SK-N-SH (cell line): ENCODE data around the gene SURF1. TPM values are rescaled to one million over a fixed set of nuclear protein-coding genes. Genes with fewer than 3 reads are reported as not detected.

Source experiments
- CTCF ChIA-PET: fragments of 300-600, 350-600 bp; formaldehyde crosslinking; extraction: SDS; loops from one replicate; lab custom pipeline; 2021; lab: Yijun Ruan, JAX
- POLR2A ChIA-PET: fragments of 350-600 bp; sonication (Branson Sonifier 250); formaldehyde crosslinking; extraction: SDS; loops from one replicate; lab custom pipeline; 2020; ENCODE audit warnings: antibody characterized with exemption, inconsistent platforms; lab: Yijun Ruan, JAX
- DNase-seq: peaks from one replicate; pipeline ENCODE4 v3.0.0; 2012
- H2AFZ ChIP-seq: fragments of 200-600 bp; sonication (generic); 2 replicates; pipeline ENCODE4 v1.8.1; 2016; ENCODE audit warnings: antibody characterized with exemption, mild to moderate bottlenecking, low read depth
- H3F3A ChIP-seq: fragments of 200-600 bp; sonication (generic); replicated peaks from 2 replicates; pipeline ENCODE3; 2016; ENCODE audit warnings: antibody characterized with exemption, mild to moderate bottlenecking; ENCODE audit not compliant: insufficient read depth
- H3K27ac ChIP-seq, 2 experiments: fragments of 200-500 bp in 1 of 2; fragments of 200-600 bp in 1 of 2; sonication (Bioruptor generic) in 1 of 2; sonication (generic), shearing (Covaris generic) in 1 of 2; 2 replicates each; pipeline versions ENCODE4 v1.5.1 to v1.6.1; 2014 to 2016; ENCODE audit warnings: low read depth in 2 of 2, inconsistent platforms in 1 of 2, low read length in 1 of 2, mild to moderate bottlenecking in 1 of 2, mixed read lengths in 1 of 2
- H3K27me3 ChIP-seq: fragments of 200-600 bp; sonication (generic), shearing (Covaris generic); 2 replicates; pipeline ENCODE4 v1.6.1; 2016; ENCODE audit warnings: mixed run types; ENCODE audit not compliant: insufficient read depth
- H3K36me3 ChIP-seq, 2 experiments: fragments of 200-500 bp in 1 of 2; fragments of 200-600 bp in 1 of 2; sonication (Bioruptor generic) in 1 of 2; sonication (generic) in 1 of 2; replicated peaks in 1 of 2; 2 replicates each; pipeline versions ENCODE3 to v1.5.1; 2014 to 2016; ENCODE audit warnings: low read length in 1 of 2, mild to moderate bottlenecking in 1 of 2; ENCODE audit not compliant: insufficient read depth in 2 of 2, control insufficient read depth in 1 of 2
- H3K4me1 ChIP-seq, 2 experiments: fragments of 200-500 bp in 1 of 2; fragments of 200-600 bp in 1 of 2; sonication (Bioruptor generic) in 1 of 2; sonication (generic), shearing (Covaris generic) in 1 of 2; 2 replicates each; pipeline versions ENCODE4 v1.5.1 to v1.6.1; 2014 to 2016; ENCODE audit warnings: low read depth in 1 of 2, low read length in 1 of 2, mixed run types in 1 of 2; ENCODE audit not compliant: insufficient read depth in 2 of 2, control insufficient read depth in 1 of 2
- H3K4me2 ChIP-seq: fragments of 200-600 bp; sonication (generic), shearing (Covaris generic); 2 replicates; pipeline ENCODE4 v1.6.1; 2017; ENCODE audit warnings: mixed run types
- H3K4me3 ChIP-seq, 2 experiments: fragments of 200-500 bp in 1 of 2; fragments of 200-600 bp in 1 of 2; sonication (Bioruptor generic) in 1 of 2; sonication (generic), shearing (Covaris generic) in 1 of 2; 2 replicates each; pipeline versions ENCODE4 v1.5.1 to v1.8.1; 2014 to 2016; ENCODE audit warnings: low read depth in 2 of 2, inconsistent platforms in 1 of 2, low read length in 1 of 2, mild to moderate bottlenecking in 1 of 2, mixed read lengths in 1 of 2, moderate library complexity in 1 of 2
- H3K79me2 ChIP-seq: fragments of 200-600 bp; sonication (generic); 2 replicates; pipeline ENCODE4 v1.8.1; 2017; ENCODE audit warnings: mild to moderate bottlenecking; ENCODE audit not compliant: insufficient read depth
- H3K9ac ChIP-seq: fragments of 200-600 bp; sonication (generic); 2 replicates; pipeline ENCODE4 v1.6.1; 2017; ENCODE audit warnings: mixed run types
- H3K9me2 ChIP-seq: fragments of 200-600 bp; sonication (generic); 2 replicates; pipeline ENCODE4 v1.6.1; 2017; ENCODE audit warnings: mixed run types
- H3K9me3 ChIP-seq: fragments of 200-600 bp; sonication (generic); 2 replicates; pipeline ENCODE4 v1.6.1; 2017; ENCODE audit warnings: mixed run types, mild to moderate bottlenecking, moderate library complexity
- H4K20me1 ChIP-seq: fragments of 200-600 bp; sonication (generic); 2 replicates; pipeline ENCODE4 v1.6.1; 2017; ENCODE audit warnings: mild to moderate bottlenecking, mixed run types; ENCODE audit not compliant: insufficient read depth
- CHD2 ChIP-seq: fragments of 150-350 bp; IDR thresholded peaks from 2 replicates; pipeline ENCODE4 v1.6.1; 2018; ENCODE audit warnings: low read length; ENCODE audit not compliant: partially characterized antibody
- FOSL2 ChIP-seq: IDR thresholded peaks from 2 replicates; pipeline ENCODE4 v1.4.0; 2012; ENCODE audit warnings: low read depth, mild to moderate bottlenecking, moderate library complexity, borderline replicate concordance
- FOXJ3 ChIP-seq: sonication (generic); formaldehyde crosslinking; IDR thresholded peaks from 2 replicates; pipeline ENCODE4 v1.5.1; 2020; ENCODE audit warnings: mild to moderate bottlenecking, missing genetic modification reagents
- MEF2A ChIP-seq: IDR thresholded peaks from 2 replicates; pipeline ENCODE4 v1.4.0; 2012; ENCODE audit warnings: low read depth, borderline replicate concordance
- POLR2AphosphoS5 ChIP-seq: IDR thresholded peaks from 2 replicates; pipeline ENCODE4 v1.6.1; 2012; ENCODE audit warnings: low read depth, low read length
- RCOR1 ChIP-seq: fragments of 150-350 bp; IDR thresholded peaks from 2 replicates; pipeline ENCODE4 v1.6.1; 2017; ENCODE audit warnings: antibody characterized with exemption, low read length
- RFX5 ChIP-seq: IDR thresholded peaks from 2 replicates; pipeline ENCODE4 v1.6.1; 2012; ENCODE audit warnings: mild to moderate bottlenecking, improper control_type of control experiment, low read length
- RXRA ChIP-seq: IDR thresholded peaks from 2 replicates; pipeline ENCODE4 v1.4.0; 2012; ENCODE audit warnings: low read depth, mild to moderate bottlenecking, borderline replicate concordance
- SMC3 ChIP-seq: IDR thresholded peaks from 2 replicates; pipeline ENCODE4 v1.6.1; 2012; ENCODE audit warnings: low read depth, low read length, improper control_type of control experiment
- TAF1 ChIP-seq: IDR thresholded peaks from 2 replicates; pipeline ENCODE4 v1.6.1; 2012; ENCODE audit warnings: low read depth, mild to moderate bottlenecking, low read length, moderate library complexity, borderline replicate concordance
- TCF12 ChIP-seq: IDR thresholded peaks from 2 replicates; pipeline ENCODE4 v1.4.0; 2012
- TEAD4 ChIP-seq: IDR thresholded peaks from 2 replicates; pipeline ENCODE4 v1.4.0; 2012; ENCODE audit warnings: mild to moderate bottlenecking, borderline replicate concordance; ENCODE audit not compliant: insufficient read depth
- WGBS: methylation state at CpG from one replicate; pipeline ENCODE4 v1.1.6; 2017; ENCODE audit warnings: low lambda C conversion rate; 5-methylcytosine and 5-hydroxymethylcytosine counted together
- polyA plus RNA-seq, 3 experiments: library from polyadenylated mRNA; depleted of rRNA; stranded (reverse); fragments of >200 nt; gene quantifications; 2 replicates each; pipeline ENCODE4 v1.2.3, GENCODE V29; 2012
- TF ChIP-seq, protein P1 (sequence below): IDR thresholded peaks from 2 replicates; pipeline ENCODE4 v1.4.0; 2012; ENCODE audit warnings: low read depth, borderline replicate concordance
- TF ChIP-seq, protein P2 (sequence below): IDR thresholded peaks from 2 replicates; pipeline ENCODE4; 2012
- TF ChIP-seq, protein P3 (sequence below): IDR thresholded peaks from 2 replicates; pipeline ENCODE4 v1.4.0; 2012; ENCODE audit warnings: low read depth, borderline replicate concordance

Gene SURF1
- polyA plus RNA-seq, 1 of the 3 experiments (the other 2 are of a cell fraction): 103 TPM

DNA sequence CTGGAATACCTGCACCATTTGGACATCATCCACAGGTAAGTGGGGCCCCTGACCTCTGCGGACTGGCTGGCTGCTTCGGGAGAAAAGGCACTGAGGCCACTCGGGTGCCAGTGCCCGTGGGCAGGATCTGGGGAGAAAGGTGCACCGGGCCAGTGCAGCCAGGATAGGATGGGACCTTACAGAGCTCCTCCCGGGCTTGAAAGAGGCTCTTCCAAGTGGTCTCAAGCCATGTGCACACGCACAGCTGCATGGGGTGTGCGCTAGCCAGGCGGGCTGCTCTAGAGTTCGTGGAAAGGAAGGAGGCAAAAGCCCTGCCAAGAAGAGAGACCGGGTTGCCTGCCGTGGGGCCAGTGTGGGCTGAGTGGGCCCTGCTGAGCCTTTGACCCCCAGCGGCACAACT is 33.3 kb upstream of the SURF1 start:
- CTCF ChIA-PET: interaction anchor here (1.0 kb wide), 1 partner anchor 12 kb away, joined by 3 read pairs; no protein-coding TSS in a partner anchor
- no peaks in the 10 kb centered on the region for H3K9me3 ChIP-seq

DNA sequence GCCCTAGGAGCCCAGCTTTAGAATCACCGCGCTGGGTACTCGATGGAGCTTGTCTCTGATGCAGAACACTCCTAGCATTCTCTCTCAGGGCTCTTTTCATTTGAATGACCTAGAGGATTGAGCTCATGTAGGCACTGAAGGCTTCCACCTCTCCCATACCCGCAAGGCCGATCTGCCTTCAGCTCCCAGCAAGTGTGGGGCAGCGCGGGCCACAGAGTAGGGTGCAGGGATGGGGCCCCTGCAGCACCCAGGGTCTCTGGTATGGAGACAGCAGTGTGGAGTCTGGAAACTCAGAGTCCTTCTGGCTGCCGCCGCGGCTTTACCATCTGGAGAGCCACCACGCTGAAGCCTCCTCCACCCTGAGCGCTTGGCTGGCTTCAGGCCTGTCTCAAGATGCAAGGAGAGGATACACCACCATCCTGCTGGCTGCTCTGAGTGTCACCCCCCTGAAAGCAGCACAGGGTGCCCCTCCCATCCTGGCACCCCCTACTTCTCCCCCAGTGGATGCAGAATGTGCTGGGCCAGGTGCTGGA is 32.8 kb upstream of the SURF1 start:
- no peaks in the 10 kb centered on the region for H3K27me3 ChIP-seq
- no peak overlapping the region for H3K4me2 ChIP-seq
- H3K36me3 ChIP-seq: no peaks in the 10 kb centered on the region
- CTCF ChIA-PET: interaction anchor here (1.0 to 1.2 kb wide), 2 partner anchors 12 to 13 kb away, joined by 3 read pairs; partner anchors contain the start of gene STKLD1
- H4K20me1 ChIP-seq: no peaks in the 10 kb centered on the region
- no peaks in the 10 kb centered on the region for H3K9me3 ChIP-seq
- H3K4me3 ChIP-seq: no peak overlapping the region
- H3K27ac ChIP-seq: no peak overlapping the region
- no peak for DNase-seq
- 92% methylated on average over 11 of the region's 12 CpGs for WGBS
- H3K9me2 ChIP-seq: no peaks in the 10 kb centered on the region
- no peaks in the 10 kb centered on the region for H3F3A ChIP-seq
- no peak overlapping the region for H2AFZ ChIP-seq
- no peaks in the 10 kb centered on the region for H3K79me2 ChIP-seq
- TF ChIP-seq, protein P1, sequence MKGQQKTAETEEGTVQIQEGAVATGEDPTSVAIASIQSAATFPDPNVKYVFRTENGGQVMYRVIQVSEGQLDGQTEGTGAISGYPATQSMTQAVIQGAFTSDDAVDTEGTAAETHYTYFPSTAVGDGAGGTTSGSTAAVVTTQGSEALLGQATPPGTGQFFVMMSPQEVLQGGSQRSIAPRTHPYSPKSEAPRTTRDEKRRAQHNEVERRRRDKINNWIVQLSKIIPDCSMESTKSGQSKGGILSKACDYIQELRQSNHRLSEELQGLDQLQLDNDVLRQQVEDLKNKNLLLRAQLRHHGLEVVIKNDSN: no peak
- no peak for TF ChIP-seq FOSL2
- TF ChIP-seq RCOR1: no peak
- TF ChIP-seq FOXJ3 (CRISPR knock-in tag): no peak
- TF ChIP-seq, all 33 proteins: peak for 0
- H3K9ac ChIP-seq: no peak overlapping the region
- POLR2A ChIA-PET: interaction anchor here (0.9 kb wide), 1 partner anchor 12 kb away, joined by 3 read pairs; no protein-coding TSS in a partner anchor
- H3K4me1 ChIP-seq: no peaks in the 10 kb centered on the region

More for the DNA sequence above, 33.3 kb upstream of the SURF1 start:
- no peaks in the 10 kb centered on the region for H4K20me1 ChIP-seq
- no peak for DNase-seq
- POLR2A ChIA-PET: interaction anchor here (0.6 to 0.9 kb wide), 2 partner anchors 13 to 89 kb away, joined by 3 read pairs; partner anchors contain the start of gene SLC2A6
- H3K4me1 ChIP-seq: no peaks in the 10 kb centered on the region
- H3K4me2 ChIP-seq: no peak overlapping the region
- TF ChIP-seq RXRA: no peak
- TF ChIP-seq TCF12: no peak
- no peak for TF ChIP-seq POLR2AphosphoS5
- TF ChIP-seq RCOR1: no peak
- no peak for TF ChIP-seq MEF2A
- no peak for TF ChIP-seq TEAD4
- TF ChIP-seq, protein P1: no peak
- TF ChIP-seq RFX5: no peak
- no peak for TF ChIP-seq CHD2
- TF ChIP-seq, protein P2, sequence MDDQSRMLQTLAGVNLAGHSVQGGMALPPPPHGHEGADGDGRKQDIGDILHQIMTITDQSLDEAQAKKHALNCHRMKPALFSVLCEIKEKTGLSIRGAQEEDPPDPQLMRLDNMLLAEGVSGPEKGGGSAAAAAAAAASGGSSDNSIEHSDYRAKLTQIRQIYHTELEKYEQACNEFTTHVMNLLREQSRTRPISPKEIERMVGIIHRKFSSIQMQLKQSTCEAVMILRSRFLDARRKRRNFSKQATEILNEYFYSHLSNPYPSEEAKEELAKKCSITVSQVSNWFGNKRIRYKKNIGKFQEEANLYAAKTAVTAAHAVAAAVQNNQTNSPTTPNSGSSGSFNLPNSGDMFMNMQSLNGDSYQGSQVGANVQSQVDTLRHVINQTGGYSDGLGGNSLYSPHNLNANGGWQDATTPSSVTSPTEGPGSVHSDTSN: no peak
- TF ChIP-seq SMC3: no peak
- no peak for TF ChIP-seq TAF1
- TF ChIP-seq, protein P3, sequence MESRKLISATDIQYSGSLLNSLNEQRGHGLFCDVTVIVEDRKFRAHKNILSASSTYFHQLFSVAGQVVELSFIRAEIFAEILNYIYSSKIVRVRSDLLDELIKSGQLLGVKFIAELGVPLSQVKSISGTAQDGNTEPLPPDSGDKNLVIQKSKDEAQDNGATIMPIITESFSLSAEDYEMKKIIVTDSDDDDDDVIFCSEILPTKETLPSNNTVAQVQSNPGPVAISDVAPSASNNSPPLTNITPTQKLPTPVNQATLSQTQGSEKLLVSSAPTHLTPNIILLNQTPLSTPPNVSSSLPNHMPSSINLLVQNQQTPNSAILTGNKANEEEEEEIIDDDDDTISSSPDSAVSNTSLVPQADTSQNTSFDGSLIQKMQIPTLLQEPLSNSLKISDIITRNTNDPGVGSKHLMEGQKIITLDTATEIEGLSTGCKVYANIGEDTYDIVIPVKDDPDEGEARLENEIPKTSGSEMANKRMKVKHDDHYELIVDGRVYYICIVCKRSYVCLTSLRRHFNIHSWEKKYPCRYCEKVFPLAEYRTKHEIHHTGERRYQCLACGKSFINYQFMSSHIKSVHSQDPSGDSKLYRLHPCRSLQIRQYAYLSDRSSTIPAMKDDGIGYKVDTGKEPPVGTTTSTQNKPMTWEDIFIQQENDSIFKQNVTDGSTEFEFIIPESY: no peak
- TF ChIP-seq, all 33 proteins: peak for 0
- H3K27ac ChIP-seq: no peak overlapping the region
- no peak overlapping the region for H3K4me3 ChIP-seq
- no peaks in the 10 kb centered on the region for H3F3A ChIP-seq
- H3K9ac ChIP-seq: no peak overlapping the region
- H3K79me2 ChIP-seq: no peaks in the 10 kb centered on the region
- no peaks in the 10 kb centered on the region for H3K36me3 ChIP-seq
- H2AFZ ChIP-seq: no peak overlapping the region
- no peaks in the 10 kb centered on the region for H3K27me3 ChIP-seq
- no peaks in the 10 kb centered on the region for H3K9me2 ChIP-seq
- 83% methylated on average over 8 of the region's 13 CpGs for WGBS
